CD4-positive, alpha-beta T cell treated with Interleukin-21 for 1 hour (primary cell): ENCODE results near the gene SCAMP1.
A peak's percentile ranks its signal among the peaks of the same experiment; 100 is the strongest.
"Not testable (repeated sequence)": the region's sequence is repeated elsewhere in the genome, so short reads cannot be mapped to it uniquely, and the experiment has no call there.

Experiments
- DNase-seq: peaks from one replicate; pipeline ENCODE4 v3.0.0-alpha.2; 2020

Gene SCAMP1

GRCh38 chr5:78361631-78361993 is 1.2 kb downstream of the SCAMP1 start:
- peak; percentile 17 for DNase-seq

- no peak for DNase-seq
Observed at GRCh38 chr5:78362220-78362619, 1.8 kb downstream of the SCAMP1 start.

GRCh38 chr5:78364005-78364404 is 3.6 kb downstream of the SCAMP1 start:
- no peak for DNase-seq

- DNase-seq: no peak
Observed at GRCh38 chr5:78367318-78367991, 7.0 kb downstream of the SCAMP1 start.

GRCh38 chr5:78369680-78370079 is 9.3 kb downstream of the SCAMP1 start:
- DNase-seq: no peak

GRCh38 chr5:78373231-78373630 is 12.8 kb downstream of the SCAMP1 start:
- no peak for DNase-seq

- DNase-seq: no peak
Observed at GRCh38 chr5:78376315-78376714, 15.9 kb downstream of the SCAMP1 start.

GRCh38 chr5:78377056-78377717 is 16.8 kb downstream of the SCAMP1 start:
- DNase-seq: no peak

- DNase-seq: no peak
Observed at GRCh38 chr5:78377718-78378105, 17.3 kb downstream of the SCAMP1 start.

- no peak for DNase-seq
Observed at GRCh38 chr5:78387468-78388153, 27.2 kb downstream of the SCAMP1 start.

- DNase-seq: not testable (repeated sequence)
Observed at GRCh38 chr5:78391357-78391756, 30.9 kb downstream of the SCAMP1 start.

GRCh38 chr5:78397831-78398230 is 37.4 kb downstream of the SCAMP1 start:
- no peak for DNase-seq

- DNase-seq: no peak
Observed at GRCh38 chr5:78399116-78399515, 38.7 kb downstream of the SCAMP1 start.

GRCh38 chr5:78404682-78405293 is 44.4 kb downstream of the SCAMP1 start:
- no peak for DNase-seq

- DNase-seq: no peak
Observed at GRCh38 chr5:78405829-78406750, 45.7 kb downstream of the SCAMP1 start.

GRCh38 chr5:78407458-78407857 is 47.0 kb downstream of the SCAMP1 start:
- DNase-seq: no peak

GRCh38 chr5:78411586-78411985 is 51.2 kb downstream of the SCAMP1 start:
- no peak for DNase-seq

- no peak for DNase-seq
Observed at GRCh38 chr5:78416677-78417425, 56.4 kb downstream of the SCAMP1 start.

- no peak for DNase-seq
Observed at GRCh38 chr5:78419396-78419795, 59.0 kb downstream of the SCAMP1 start.

- DNase-seq: no peak
Observed at GRCh38 chr5:78420548-78420947, 60.1 kb downstream of the SCAMP1 start.

- DNase-seq: no peak
Observed at GRCh38 chr5:78424665-78425064, 64.2 kb downstream of the SCAMP1 start.
